T-helper 9 cell (primary cell): ENCODE data around the gene TSPAN31.
A peak's percentile ranks its signal among the peaks of the same experiment; 100 is the strongest.

Experiments
- DNase-seq: peaks from one replicate; pipeline ENCODE4 v3.0.0-alpha.2; 2020

Gene TSPAN31

GRCh38 chr12:57754411-57755193 is 9.8 kb downstream of the TSPAN31 start, which contains the start of gene MARCHF9:
Gene MARCHF9 (plus strand): TSS chr12:57755103. CDS start chr12:57755529, 426 bp downstream.
- peak; percentile 81 for DNase-seq

DNA sequence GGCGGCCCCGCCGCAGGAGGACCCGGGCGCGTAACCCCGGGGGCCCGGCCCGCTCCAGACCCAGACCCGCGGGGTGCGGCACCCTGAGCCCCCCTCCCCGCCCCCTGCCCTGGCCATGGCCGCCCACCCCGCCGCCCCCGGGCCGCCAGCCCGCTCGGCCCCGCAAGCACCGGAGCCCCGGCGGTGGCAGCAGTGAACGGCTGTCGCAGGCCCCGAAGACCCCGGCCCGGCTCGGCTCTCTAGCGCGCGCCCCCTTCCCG is 10.3 kb downstream of the TSPAN31 start:
- no peak for DNase-seq

DNA sequence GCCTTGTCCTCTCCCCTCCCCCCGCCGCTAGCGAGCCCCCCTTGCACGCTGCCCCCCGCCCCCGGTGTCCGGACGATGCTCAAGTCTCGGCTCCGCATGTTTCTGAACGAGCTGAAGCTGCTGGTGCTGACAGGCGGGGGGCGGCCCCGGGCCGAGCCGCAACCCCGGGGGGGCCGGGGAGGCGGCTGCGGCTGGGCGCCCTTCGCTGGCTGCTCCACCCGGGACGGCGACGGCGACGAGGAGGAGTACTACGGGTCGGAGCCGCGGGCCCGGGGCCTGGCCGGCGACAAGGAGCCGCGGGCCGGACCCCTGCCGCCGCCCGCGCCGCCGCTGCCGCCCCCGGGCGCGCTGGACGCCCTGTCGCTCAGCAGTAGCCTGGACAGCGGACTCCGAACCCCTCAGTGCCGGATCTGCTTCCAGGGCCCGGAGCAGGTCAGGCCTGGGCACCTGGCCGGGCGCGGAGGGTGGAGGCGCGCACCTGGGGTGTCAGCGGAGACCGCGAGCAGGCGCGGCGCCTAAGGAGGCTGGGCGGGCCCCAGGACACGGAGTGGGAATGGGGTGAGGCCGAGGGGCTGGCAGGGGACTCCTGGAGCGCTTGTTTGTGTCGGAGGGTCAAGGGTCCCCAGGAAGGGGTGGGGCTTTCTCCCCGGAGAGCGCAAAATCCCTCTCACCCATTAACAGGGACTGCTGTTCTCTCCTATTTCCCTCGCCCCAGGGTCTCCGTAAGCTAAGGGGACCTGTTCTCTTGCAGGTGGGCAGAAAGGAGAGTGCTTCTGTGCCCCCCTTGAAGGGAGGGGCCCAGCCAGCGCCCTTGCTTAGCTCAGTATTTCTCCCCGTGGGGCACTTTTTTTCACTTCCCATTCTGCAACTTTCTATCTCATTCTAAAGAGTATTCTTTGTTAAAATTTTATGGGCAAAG is 10.9 kb downstream of the TSPAN31 start:
- peak; percentile 48 for DNase-seq

- peak; percentile 58 for DNase-seq
Measured at GRCh38 chr12:57756406-57757341, 11.8 kb downstream of the TSPAN31 start.

DNA sequence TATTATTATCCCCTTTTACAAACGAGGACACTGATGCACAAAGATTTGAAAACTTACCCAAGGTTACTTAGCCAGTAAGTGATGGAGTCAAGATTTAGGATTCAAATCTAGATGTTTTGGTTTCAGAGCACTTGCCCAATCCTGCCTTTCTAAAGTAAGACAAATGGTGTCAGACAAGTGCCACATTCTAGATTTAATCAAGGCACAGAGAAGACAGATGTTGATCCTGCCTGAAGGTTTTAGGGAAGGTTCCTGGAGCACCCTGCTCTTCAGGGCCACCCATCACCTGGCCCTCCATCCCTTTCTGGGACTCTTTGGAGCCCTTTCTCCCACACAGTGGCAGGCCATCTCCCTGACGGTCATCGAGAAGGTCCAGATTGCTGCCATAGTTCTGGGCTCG is 12.9 kb downstream of the TSPAN31 start:
- no peak for DNase-seq

DNA sequence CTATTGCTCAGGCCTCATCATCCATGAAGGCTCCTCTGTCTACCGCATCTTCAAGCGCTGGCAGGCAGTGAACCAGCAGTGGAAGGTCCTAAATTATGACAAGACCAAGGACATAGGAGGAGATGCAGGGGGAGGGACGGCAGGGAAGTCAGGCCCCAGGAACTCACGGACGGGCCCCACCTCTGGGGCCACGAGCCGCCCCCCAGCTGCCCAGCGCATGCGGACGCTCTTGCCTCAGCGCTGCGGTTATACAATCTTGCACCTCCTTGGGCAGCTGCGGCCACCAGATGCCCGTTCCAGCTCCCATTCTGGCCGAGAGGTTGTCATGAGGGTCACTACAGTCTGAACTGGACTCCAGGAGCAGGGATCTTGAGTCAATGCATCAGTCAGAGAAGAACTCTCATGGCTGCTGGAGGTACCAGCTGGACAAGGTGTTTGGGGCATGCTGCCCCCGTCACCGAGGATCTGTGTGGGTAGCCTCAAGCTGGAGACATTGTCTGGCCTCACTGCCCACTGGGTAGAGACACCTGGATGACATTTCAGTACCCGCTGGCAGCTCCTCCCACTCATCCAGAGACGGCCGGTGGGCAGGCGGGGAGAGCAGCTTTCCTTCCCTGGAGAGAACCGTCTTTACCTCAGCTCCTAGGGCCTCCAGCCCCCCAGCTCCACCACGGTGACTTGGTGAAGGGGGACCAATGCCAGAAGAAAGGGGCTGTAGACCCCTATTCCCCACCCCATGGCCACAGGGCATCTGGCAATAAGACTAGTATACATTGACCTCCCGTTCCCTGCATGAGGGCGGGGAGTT is 13.9 kb downstream of the TSPAN31 start:
- no peak for DNase-seq

GRCh38 chr12:57759360-57759980 is 14.6 kb downstream of the TSPAN31 start:
- no peak for DNase-seq

DNA sequence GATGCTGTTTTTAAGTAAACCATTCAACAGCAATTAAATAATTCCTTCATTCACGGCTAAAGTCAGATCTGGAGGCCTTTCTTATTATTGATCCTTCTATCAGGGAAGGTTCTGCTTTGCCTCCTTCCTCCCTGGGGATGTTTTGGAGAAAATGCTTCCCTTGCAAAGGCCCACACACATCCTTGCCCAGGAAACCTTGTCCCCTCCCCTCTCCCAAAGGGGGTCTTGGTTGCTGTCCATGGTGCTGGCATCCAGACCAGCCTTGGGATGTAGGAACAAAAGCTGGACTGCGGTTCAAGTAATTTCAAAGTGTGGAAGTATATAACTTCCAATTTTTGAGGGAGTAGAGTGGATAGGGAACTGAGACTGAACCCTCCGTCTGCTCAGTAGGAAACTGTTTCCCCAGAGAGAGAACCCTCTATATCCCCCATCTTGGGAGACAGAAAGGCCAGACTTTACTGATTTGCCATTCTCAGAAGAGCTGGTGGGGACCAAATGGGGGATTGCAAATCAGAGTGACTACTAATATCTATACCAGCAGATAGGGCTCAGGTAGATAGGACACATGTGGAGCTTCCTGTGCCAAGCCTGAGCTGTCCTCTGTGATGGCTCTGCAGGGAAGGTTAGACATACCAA is 15.6 kb downstream of the TSPAN31 start:
- DNase-seq: no peak

DNA sequence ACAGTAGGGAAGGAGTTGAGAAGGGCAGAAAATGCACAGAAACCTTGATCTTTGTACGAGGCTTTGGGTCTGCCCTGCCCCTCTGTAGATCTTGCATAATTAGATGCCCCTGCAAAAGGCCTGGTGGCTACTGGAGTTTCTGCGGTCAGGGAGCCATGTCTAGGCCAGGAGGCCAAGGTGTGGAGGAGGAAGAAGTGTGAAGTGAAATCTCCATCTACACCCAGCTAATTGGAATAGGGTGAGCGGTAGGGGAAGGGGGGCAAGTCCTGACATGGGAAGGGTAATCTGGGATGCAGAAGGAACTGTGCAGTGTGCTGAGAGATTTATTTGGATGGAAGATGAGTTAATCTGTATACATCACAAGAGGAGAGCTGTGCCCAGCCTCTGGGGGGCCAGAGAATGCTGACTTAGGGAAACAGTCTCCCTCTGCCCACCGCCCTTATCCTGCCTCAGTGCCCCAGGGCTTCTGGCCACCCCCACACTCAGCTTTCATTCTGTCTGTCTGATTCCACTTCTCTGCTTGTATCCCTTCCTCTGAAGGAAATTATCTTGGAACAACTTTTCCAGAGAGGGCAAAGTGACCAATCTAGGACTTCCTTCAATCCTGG is 16.7 kb downstream of the TSPAN31 start:
- no peak for DNase-seq

GRCh38 chr12:57762463-57762862 is 17.6 kb downstream of the TSPAN31 start:
- no peak for DNase-seq

DNA sequence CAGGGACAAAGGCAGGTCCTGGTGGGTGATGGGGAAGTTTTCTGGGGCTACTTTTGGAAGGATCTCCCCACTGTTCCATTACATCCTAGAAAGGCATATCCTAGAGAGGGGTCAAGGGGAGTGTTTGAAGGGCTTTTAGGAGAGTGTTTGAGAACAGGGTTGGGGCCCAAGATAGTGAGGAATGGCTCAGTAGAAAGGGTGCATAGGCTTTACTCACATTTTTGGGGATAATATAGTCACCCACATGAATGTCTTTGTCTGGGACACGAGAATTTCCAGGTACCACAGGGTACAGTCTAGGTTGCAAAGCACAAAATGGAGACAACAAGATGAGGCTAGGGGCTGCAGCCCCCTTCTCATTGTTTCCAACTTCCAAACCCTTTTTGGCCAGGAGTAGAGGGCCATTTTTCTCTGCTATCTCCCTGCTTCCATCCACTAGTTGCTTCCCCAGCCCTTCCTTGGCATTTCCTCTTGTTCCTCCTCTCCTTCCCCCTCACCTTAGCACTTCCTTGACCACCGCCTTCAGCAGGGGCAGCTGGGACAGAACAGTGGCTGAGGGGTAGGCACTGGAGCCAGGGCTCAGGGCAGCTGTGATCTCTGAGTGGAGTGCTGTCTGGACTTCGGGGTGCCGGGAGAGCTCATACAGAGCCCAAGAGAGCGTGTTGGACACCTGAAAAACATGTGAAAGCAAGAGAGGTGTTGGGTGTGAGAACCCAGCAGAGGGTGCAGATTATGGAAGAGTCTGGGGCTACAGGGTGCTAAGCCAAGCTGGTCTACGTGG is 19.2 kb downstream of the TSPAN31 start:
- no peak for DNase-seq

- DNase-seq: no peak
Measured at GRCh38 chr12:57764662-57765002, 19.8 kb downstream of the TSPAN31 start.

DNA sequence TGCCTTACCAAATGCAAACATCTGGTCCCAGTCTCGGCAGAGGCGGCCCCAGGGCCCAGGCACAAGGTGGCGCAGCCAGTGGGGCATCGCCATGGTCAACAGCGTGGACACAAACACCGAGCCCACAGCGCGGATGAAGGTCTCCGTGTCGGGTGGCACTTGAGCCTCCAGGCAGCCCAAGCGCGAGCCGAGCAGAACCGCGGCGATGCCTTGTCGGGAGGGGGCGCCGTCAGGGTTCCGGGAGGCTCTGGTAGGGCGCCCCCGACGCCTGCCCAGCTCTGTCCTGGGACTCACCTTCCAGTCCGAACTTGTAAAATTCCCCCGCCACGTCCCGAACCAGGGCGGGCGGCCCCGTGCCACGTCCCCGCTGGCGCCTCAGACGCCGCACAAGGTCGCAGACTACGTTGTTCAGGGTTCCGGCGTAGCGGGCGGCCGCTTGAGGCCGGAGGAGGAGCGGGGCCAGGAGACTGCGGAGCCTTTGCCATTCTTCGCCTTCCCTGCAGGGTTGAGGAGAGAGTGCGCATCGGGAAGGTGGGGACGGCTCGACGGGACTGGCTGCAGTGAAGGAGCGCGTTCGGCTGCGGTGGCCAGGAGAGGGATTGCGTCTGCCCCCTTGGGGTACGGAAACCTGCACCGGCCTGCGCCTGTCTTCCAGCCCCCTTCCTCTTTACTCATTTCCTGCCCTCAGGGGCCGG is 20.3 kb downstream of the TSPAN31 start:
- DNase-seq: peak; percentile 53

GRCh38 chr12:57765698-57766463 is 21.0 kb downstream of the TSPAN31 start:
- DNase-seq: no peak

- no peak for DNase-seq
Measured at GRCh38 chr12:57766464-57767304, 21.8 kb downstream of the TSPAN31 start, which contains the start of gene CYP27B1. Gene CYP27B1 (minus strand): TSS chr12:57767078. CDS start chr12:57767041, 37 bp downstream.

DNA sequence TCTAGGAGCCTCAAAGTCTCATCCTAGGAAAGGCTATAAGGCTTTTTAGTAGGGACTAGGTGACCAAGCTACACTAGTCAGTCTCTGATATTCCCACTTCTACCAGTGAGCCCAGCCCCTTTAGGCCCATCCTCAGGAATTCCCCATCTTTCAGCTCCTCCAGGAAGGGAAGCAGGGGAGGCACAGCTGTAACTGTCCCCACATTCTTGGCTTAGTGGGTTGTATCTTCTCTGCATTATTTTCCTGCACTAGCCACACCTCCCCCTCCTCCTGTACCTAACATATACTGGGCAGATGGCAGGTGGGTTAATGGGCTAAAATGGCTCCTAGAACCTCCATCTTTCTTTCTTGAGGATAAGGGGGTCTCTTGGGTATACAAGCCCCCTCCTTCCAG is 22.5 kb downstream of the TSPAN31 start:
- no peak for DNase-seq

DNA sequence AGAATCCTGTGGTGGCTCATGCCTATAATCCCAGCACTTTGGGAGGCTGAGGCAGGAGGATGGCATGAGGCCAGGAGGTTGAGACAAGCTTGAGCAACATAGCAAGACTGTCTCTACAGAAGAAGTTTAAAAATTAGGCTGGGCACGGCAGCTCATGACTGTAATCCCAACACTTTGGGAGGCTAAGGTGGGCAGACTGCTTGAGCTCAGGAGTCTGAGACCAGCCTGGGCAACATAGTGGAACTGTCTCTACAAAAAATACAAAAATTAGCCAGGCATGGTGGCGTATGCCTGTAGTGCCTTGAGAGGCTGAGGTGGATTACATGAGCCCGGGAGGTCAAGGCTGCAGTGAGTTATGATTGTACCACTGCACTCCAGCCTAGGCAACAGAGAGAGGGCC is 23.0 kb downstream of the TSPAN31 start:
- no peak for DNase-seq
